Common myeloid progenitor, CD34-positive (primary cell): ENCODE data around the gene CIT.

Experiments used
- CTCF ChIA-PET: fragments of 350-600 bp; sonication (Branson Sonifier 250); formaldehyde crosslinking; loops from one replicate; lab custom pipeline; 2021; ENCODE audit warnings: antibody characterized with exemption; lab: Charles Lee
- POLR2A ChIA-PET: fragments of 350-600 bp; sonication (Branson Sonifier 250); formaldehyde crosslinking; loops from one replicate; lab custom pipeline; 2021; ENCODE audit warnings: antibody characterized with exemption; lab: Charles Lee
- DNase-seq, 3 donors: peaks; one replicate each; pipeline versions ENCODE4 v3.0.0 to v3.0.0-alpha.2; 2013
- H3K27ac ChIP-seq, 2 experiments: 1 replicate in 1 of 2; 2 replicates in 1 of 2; pipeline ENCODE4 v1.7.0; 2013; ENCODE audit warnings: inconsistent platforms in 2 of 2, low read length in 2 of 2, mild to moderate bottlenecking in 2 of 2, low read depth in 1 of 2, moderate library complexity in 1 of 2; ENCODE audit not compliant: severe bottlenecking in 2 of 2, insufficient read depth in 1 of 2, poor library complexity in 1 of 2
- H3K27me3 ChIP-seq, 5 experiments: replicated peaks in 2 of 5; 1 replicate in 3 of 5; 2 replicates in 2 of 5; pipeline versions ENCODE4 v1.6.1 to v1.7.0; 2013; ENCODE audit warnings: low read length in 4 of 5, mild to moderate bottlenecking in 2 of 5, moderate library complexity in 2 of 5, inconsistent platforms in 1 of 5; ENCODE audit not compliant: insufficient read depth in 5 of 5, control insufficient read depth in 4 of 5
- H3K36me3 ChIP-seq, 4 experiments: 1 replicate in 2 of 4; 2 replicates in 2 of 4; pipeline versions ENCODE4 v1.6.1 to v1.7.0; 2013; ENCODE audit warnings: low read length in 3 of 4, control low read depth in 1 of 4, mild to moderate bottlenecking in 1 of 4; ENCODE audit not compliant: control insufficient read depth in 4 of 4, insufficient read depth in 4 of 4
- H3K4me1 ChIP-seq, 4 experiments: 1 replicate in 3 of 4; 2 replicates in 1 of 4; pipeline versions ENCODE4 v1.6.1 to v1.7.1; 2013; ENCODE audit warnings: low read length in 3 of 4, mild to moderate bottlenecking in 3 of 4, control low read depth in 1 of 4, inconsistent platforms in 1 of 4, moderate library complexity in 1 of 4; ENCODE audit not compliant: control insufficient read depth in 4 of 4, insufficient read depth in 4 of 4; ENCODE audit errors: control extremely low read depth in 1 of 4
- H3K4me3 ChIP-seq, 7 experiments: 1 replicate in 4 of 7; 2 replicates in 3 of 7; pipeline versions ENCODE4 v1.5.1 to v1.7.0; 2013; ENCODE audit warnings: mild to moderate bottlenecking in 7 of 7, low read length in 6 of 7, moderate library complexity in 6 of 7, inconsistent platforms in 2 of 7, low read depth in 2 of 7, control low read depth in 1 of 7; ENCODE audit not compliant: insufficient read depth in 4 of 7, control insufficient read depth in 1 of 7; ENCODE audit errors: extremely low read depth in 1 of 7
- H3K9me3 ChIP-seq, 5 experiments: 1 replicate in 4 of 5; 2 replicates in 1 of 5; pipeline versions ENCODE4 v1.6.1 to v1.7.1; 2013; ENCODE audit warnings: low read length in 4 of 5, mild to moderate bottlenecking in 2 of 5, inconsistent platforms in 1 of 5, low read depth in 1 of 5, moderate library complexity in 1 of 5; ENCODE audit not compliant: control insufficient read depth in 4 of 5, insufficient read depth in 2 of 5; ENCODE audit errors: control extremely low read depth in 1 of 5
- WGBS: methylation state at CpG from one replicate; pipeline ENCODE4 v1.1.5; 2013; ENCODE audit not compliant: insufficient coverage; 5-methylcytosine and 5-hydroxymethylcytosine counted together

The CIT gene

DNA sequence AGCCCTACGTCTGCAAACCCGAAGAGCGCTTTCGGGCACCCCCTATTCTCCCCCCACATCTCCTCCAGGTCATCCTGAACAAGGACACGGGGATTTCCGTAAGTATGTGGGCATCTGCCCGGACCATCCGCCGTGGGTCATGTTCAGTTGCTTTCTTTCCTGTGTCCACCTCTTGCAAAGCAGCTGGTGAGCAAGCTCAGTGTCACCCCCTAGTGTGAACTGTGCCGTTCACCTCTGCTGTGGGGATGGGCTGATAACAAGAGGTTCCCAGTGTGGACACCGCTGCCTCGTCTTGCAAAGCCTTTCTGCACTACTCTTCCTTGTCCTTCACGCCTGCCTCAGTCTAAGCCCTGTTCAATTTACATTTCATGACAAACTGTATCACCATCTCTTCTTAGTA, 200.5 kb downstream of the CIT start:
- POLR2A ChIA-PET = no interaction called here
- H3K27me3 ChIP-seq = no peaks in the 10 kb centered on the region
- peaks cover 10 to 17% (median 14%) of the 10 kb centered on the region in 4 experiments for H3K4me1 ChIP-seq
- 95% methylated on average over 13 of the region's 13 CpGs for WGBS
- CTCF ChIA-PET = no interaction called here
- H3K9me3 ChIP-seq = no peaks in the 10 kb centered on the region
- H3K27ac ChIP-seq = no peak overlapping the region
- no peak overlapping the region for H3K4me3 ChIP-seq
- peaks cover 26 to 94% (median 74%) of the 10 kb centered on the region in 4 experiments for H3K36me3 ChIP-seq
- DNase-seq = no peak

DNA sequence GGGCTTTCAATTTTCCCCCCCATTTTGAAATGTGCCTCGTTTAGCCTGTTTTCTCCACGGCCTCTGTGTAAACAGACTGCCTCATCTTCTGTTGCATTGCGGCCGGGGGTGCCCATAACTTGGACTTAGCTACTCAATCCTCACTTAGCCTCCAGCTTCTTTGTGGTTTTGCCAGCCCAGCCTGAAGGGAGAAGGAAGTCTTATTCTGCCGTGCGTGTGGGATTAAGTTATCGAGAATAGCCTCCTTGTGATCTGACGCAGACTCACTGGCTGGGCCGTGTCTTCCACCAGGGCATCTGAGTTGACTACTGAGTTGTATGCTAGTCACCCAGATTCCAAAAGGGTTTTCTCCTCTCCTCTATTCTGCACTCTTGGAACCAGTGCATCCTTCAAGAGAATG, 201.1 kb downstream of the CIT start:
- CTCF ChIA-PET = interaction anchor here (0.7 to 1.8 kb wide), 2 partner anchors 10 to 18 kb away, joined by 3 to 5 read pairs; no protein-coding TSS in a partner anchor

DNA sequence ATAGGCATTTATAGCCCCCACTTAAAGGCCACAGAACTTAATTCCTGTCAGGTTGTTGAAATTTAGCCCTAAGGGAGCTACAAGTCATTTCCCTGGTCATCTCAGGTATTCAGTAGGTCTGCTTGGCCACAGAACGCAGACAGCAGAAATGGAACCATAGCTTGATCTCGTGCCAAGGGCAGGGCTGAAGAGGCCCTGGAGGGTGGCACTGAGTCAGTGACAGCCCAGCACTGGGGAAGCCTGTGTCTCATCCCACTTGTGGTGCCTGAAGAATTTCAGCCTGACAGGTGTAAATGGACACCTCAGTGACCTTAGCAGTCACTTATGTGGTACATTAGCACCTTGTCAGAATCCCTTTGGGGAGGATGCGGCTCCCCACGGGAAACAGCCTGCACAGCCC, 202.6 kb downstream of the CIT start:
- H3K4me1 ChIP-seq = peaks cover 10 to 17% (median 14%) of the 10 kb centered on the region in 4 experiments
- H3K36me3 ChIP-seq = peaks cover 21 to 88% (median 65%) of the 10 kb centered on the region in 4 experiments
- POLR2A ChIA-PET = no interaction called here
- CTCF ChIA-PET = interaction anchor here (1.8 kb wide), 1 partner anchor 16 kb away, joined by 5 read pairs; no protein-coding TSS in a partner anchor
- DNase-seq = no peak
- no peak overlapping the region for H3K4me3 ChIP-seq
- H3K27me3 ChIP-seq = no peaks in the 10 kb centered on the region
- WGBS = 100% methylated on average over 3 of the region's 4 CpGs
- H3K9me3 ChIP-seq = no peaks in the 10 kb centered on the region
- no peak overlapping the region for H3K27ac ChIP-seq

More for the DNA sequence above, 201.1 kb downstream of the CIT start:
- POLR2A ChIA-PET = no interaction called here
- peaks cover 10 to 17% (median 14%) of the 10 kb centered on the region in 4 experiments for H3K4me1 ChIP-seq
- H3K36me3 ChIP-seq = peaks cover 24 to 93% (median 75%) of the 10 kb centered on the region in 4 experiments
- H3K9me3 ChIP-seq = no peaks in the 10 kb centered on the region
- H3K27ac ChIP-seq = no peak overlapping the region
- 92% methylated on average over 7 of the region's 9 CpGs for WGBS
- H3K27me3 ChIP-seq = no peaks in the 10 kb centered on the region
- no peak overlapping the region for H3K4me3 ChIP-seq
- no peak for DNase-seq

DNA sequence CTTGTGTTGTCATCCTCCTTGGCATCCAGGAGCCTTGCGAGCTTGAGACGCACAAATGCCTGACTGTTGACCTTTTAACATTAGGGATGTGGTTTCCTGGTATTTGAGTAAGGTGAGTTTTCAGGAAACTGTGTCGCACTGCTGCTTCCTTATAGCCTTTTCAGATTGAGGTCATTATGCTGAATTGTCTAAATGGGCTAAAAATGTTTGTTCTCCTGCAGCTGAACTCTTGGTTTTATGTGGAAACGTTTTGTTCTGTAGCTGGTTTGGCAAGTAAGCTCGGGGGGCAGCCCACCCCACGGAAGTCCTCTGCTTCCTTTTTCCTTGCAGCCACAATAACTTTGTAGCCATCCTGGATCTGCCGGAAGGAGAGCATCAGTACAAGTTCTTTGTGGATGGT, 203.5 kb downstream of the CIT start:
- POLR2A ChIA-PET = no interaction called here
- Histone ChIP-seq H3K36me3 (peaks cover 16 to 78% (median 56%) of the 10 kb centered on the region in 4 experiments), H3K27ac (peak overlapping the region in 1 of 2 experiments; percentile 4)

DNA sequence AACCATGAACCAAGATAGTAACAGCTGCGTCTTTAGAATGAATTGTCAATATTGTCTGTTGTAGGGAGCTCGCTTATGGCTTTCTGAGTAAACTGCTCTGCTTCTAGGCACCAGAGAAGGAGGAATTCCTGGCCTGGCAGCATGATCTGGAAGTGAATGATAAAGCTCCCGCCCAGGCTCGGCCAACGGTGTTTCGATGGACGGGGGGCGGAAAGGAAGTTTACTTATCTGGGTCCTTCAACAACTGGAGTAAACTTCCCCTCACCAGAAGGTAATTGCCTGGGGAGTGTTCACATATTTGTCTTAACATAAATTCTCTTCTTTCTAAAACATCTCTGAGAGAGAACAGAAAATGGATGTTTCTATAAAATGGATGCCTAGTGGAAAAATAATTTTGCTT, 204.9 kb downstream of the CIT start:
- whole genome bisulfite sequencing = 93% methylated on average over 5 of the region's 8 CpGs
- ChIA-PET CTCF (interaction anchor here (1.4 kb wide), 1 partner anchor 9 kb away, joined by 3 read pairs; no protein-coding TSS in a partner anchor), POLR2A (no interaction called here)

More for the DNA sequence above, 203.5 kb downstream of the CIT start:
- WGBS = 8% methylated on average over 5 of the region's 7 CpGs
- peak in 2 of 3 donors; percentile 47 to 64 for DNase-seq
- CTCF ChIA-PET = interaction anchor here (1.5 kb wide), 1 partner anchor 9 kb away, joined by 3 read pairs; no protein-coding TSS in a partner anchor
- Histone ChIP-seq H3K4me3 (peak overlapping the region in 1 of 7 experiments; percentile 12), H3K9me3 (no peaks in the 10 kb centered on the region), H3K4me1 (peaks cover 10 to 20% (median 17%) of the 10 kb centered on the region in 4 experiments), H3K27me3 (no peaks in the 10 kb centered on the region)

GRCh38 chr12:119671070-119671469, 206.1 kb downstream of the CIT start:
- Histone ChIP-seq H3K4me3 (no peak overlapping the region), H3K4me1 (peaks cover 24 to 40% (median 32%) of the 10 kb centered on the region in 4 experiments), H3K27ac (peak overlapping the region in 1 of 2 experiments; percentile 72), H3K27me3 (no peaks in the 10 kb centered on the region), H3K36me3 (peaks cover 9 to 55% (median 33%) of the 10 kb centered on the region in 4 experiments), H3K9me3 (no peaks in the 10 kb centered on the region)
- POLR2A ChIA-PET = no interaction called here
- CTCF ChIA-PET = interaction anchor here (1.4 kb wide), 1 partner anchor 16 kb away, joined by 3 read pairs; no protein-coding TSS in a partner anchor
- no peak for DNase-seq
- 100% methylated on average over 1 of the region's 3 CpGs for WGBS

More for the DNA sequence above, 204.9 kb downstream of the CIT start:
- Histone ChIP-seq H3K9me3 (no peaks in the 10 kb centered on the region), H3K4me3 (no peak overlapping the region), H3K27me3 (no peaks in the 10 kb centered on the region), H3K27ac (peak overlapping the region in 1 of 2 experiments; percentile 52), H3K36me3 (peaks cover 14 to 66% (median 44%) of the 10 kb centered on the region in 4 experiments), H3K4me1 (peaks cover 13 to 29% (median 21%) of the 10 kb centered on the region in 4 experiments)
- no peak for DNase-seq

- Histone ChIP-seq H3K27me3 (no peaks in the 10 kb centered on the region), H3K4me3 (no peak overlapping the region), H3K9me3 (no peaks in the 10 kb centered on the region), H3K27ac (peak overlapping the region in 1 of 2 experiments; percentile 72), H3K36me3 (peaks cover 6 to 43% (median 23%) of the 10 kb centered on the region in 4 experiments), H3K4me1 (peaks cover 30 to 50% (median 36%) of the 10 kb centered on the region in 4 experiments)
- WGBS = 94% methylated on average over 10 of the region's 11 CpGs
- no peak for DNase-seq
- POLR2A ChIA-PET = no interaction called here
- CTCF ChIA-PET = interaction anchor here (1.0 to 1.4 kb wide), 3 partner anchors 12 to 26 kb away, joined by 3 read pairs; no protein-coding TSS in a partner anchor
These were observed 207.2 kb downstream of the CIT start for GRCh38 chr12:119669744-119670472.
